A673 (cell line): Measurements from ENCODE around the gene CCDC85C.

Experiments used
- EZH2 ChIP-seq: fragments of 200-600 bp; sonication (generic); IDR thresholded peaks from 2 replicates; pipeline ENCODE4 v1.6.1; 2017; ENCODE audit warnings: borderline replicate concordance, low read depth, mild to moderate bottlenecking, mixed read lengths, antibody characterized with exemption, low read length; ENCODE audit not compliant: poor library complexity, severe bottlenecking
- TF ChIP-seq, protein P1 (sequence below): fragments of 300-800, 200-600 bp; sonication (generic); conservative IDR thresholded peaks from 2 replicates; pipeline ENCODE4 v1.5.1; 2017; ENCODE audit warnings: low read depth, mild to moderate bottlenecking, antibody characterized with exemption, low read length, moderate library complexity, mixed read lengths

DNA sequence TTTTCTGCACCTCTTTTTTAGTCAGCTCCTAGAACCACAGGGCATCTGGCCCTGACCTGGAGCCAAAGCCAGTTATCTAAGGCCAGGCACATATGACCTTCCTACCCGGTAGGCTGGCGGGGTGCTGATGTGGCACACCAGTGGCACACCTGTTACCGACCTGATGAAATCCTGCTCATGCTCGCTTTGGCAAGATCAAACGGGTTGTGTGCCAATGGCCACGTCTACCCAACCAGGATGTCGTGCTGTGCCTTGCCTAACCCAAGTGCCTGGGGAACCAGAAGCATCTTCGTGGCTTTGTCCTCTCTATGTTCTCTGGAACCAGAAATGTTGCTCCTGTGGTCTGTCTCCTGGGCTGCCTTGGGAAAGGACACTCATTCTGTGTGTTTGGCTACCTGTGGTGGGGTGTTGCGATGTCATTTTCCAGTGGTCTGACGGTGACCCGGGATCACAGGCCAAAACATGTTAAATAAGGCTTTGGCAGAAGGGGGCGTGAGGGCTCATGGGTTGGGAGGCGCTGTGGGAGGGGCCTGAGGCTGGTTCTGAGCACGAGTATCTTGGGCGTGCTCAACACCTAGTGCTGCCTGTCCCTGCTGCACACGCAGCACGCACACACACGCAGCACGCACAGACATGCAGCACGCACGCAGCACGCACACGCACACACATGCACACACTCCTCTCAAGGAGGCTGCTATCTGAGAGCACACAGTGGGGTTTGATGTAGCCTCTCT, 94.9 kb downstream of the CCDC85C start:
- TF ChIP-seq, protein P1, sequence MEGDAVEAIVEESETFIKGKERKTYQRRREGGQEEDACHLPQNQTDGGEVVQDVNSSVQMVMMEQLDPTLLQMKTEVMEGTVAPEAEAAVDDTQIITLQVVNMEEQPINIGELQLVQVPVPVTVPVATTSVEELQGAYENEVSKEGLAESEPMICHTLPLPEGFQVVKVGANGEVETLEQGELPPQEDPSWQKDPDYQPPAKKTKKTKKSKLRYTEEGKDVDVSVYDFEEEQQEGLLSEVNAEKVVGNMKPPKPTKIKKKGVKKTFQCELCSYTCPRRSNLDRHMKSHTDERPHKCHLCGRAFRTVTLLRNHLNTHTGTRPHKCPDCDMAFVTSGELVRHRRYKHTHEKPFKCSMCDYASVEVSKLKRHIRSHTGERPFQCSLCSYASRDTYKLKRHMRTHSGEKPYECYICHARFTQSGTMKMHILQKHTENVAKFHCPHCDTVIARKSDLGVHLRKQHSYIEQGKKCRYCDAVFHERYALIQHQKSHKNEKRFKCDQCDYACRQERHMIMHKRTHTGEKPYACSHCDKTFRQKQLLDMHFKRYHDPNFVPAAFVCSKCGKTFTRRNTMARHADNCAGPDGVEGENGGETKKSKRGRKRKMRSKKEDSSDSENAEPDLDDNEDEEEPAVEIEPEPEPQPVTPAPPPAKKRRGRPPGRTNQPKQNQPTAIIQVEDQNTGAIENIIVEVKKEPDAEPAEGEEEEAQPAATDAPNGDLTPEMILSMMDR, result no peak
- TF ChIP-seq EZH2, result no peak
